Lung (tissue), 12 donors: ENCODE measurements around the gene L3MBTL2. TPM values are rescaled to one million over a fixed set of nuclear protein-coding genes. Genes with fewer than 3 reads are reported as not detected.

ENCODE experiments used
- ATAC-seq: fragments of 200-7000 bp; cut with Tn5 transposase; one replicate; pipeline ENCODE4 v1.9.1; 2020; ENCODE audit warnings: moderate number of reproducible peaks; ENCODE audit not compliant: insufficient read depth, low FRiP score
- DNase-seq, 3 donors: peaks; one replicate each; pipeline ENCODE4 v3.0.0-alpha.2; 2013 to 2017
- H3K27ac ChIP-seq, 2 donors: one replicate each; pipeline ENCODE4 v1.5.1; 2013; ENCODE audit warnings: mild to moderate bottlenecking in 2 of 2, moderate library complexity in 2 of 2, control low read depth in 1 of 2, inconsistent platforms in 1 of 2, low read depth in 1 of 2, low read length in 1 of 2
- H3K27me3 ChIP-seq, 3 donors: one replicate each; pipeline ENCODE4 v1.5.1; 2013; ENCODE audit warnings: low read length in 2 of 3; ENCODE audit not compliant: control insufficient read depth in 3 of 3, insufficient read depth in 3 of 3
- H3K36me3 ChIP-seq, 4 donors: one replicate each; pipeline ENCODE4 v1.5.1; 2013; ENCODE audit warnings: low read length in 4 of 4, mild to moderate bottlenecking in 1 of 4, moderate library complexity in 1 of 4; ENCODE audit not compliant: control insufficient read depth in 4 of 4, insufficient read depth in 4 of 4
- H3K4me1 ChIP-seq, 5 donors: one replicate each; pipeline ENCODE4 v1.5.1; 2013; ENCODE audit warnings: low read length in 5 of 5, mild to moderate bottlenecking in 2 of 5, moderate library complexity in 1 of 5; ENCODE audit not compliant: control insufficient read depth in 5 of 5, insufficient read depth in 5 of 5
- H3K4me3 ChIP-seq: one replicate; pipeline ENCODE4 v1.5.1; 2013; ENCODE audit warnings: mild to moderate bottlenecking, control low read depth, moderate library complexity
- H3K9ac ChIP-seq, 2 donors: one replicate each; pipeline ENCODE4 v1.5.1; 2013; ENCODE audit warnings: low read length in 2 of 2, control low read depth in 1 of 2; ENCODE audit not compliant: insufficient read depth in 1 of 2
- H3K9me3 ChIP-seq, 4 donors: one replicate each; pipeline ENCODE4 v1.5.1; 2013; ENCODE audit warnings: low read length in 3 of 4, mild to moderate bottlenecking in 1 of 4, moderate library complexity in 1 of 4; ENCODE audit not compliant: control insufficient read depth in 4 of 4, insufficient read depth in 3 of 4
- CTCF ChIP-seq: IDR thresholded peaks from 2 replicates; pipeline ENCODE4 v1.5.1; 2012; ENCODE audit warnings: mild to moderate bottlenecking; ENCODE audit errors: control extremely low read depth, extremely low read depth
- WGBS, 2 donors: extraction: QIAGEN DNeasy Blood & Tissue Kit; methylation state at CpG; one replicate each; pipeline ENCODE4 v1.1.7; 2013; 5-methylcytosine and 5-hydroxymethylcytosine counted together
- polyA plus RNA-seq, 2 donors: library from polyadenylated mRNA; stranded (reverse); fragments of 200-250 nt; gene quantifications; one replicate each; pipeline ENCODE4 v1.2.1, GENCODE V29; 2013
- total RNA-seq, 2 donors: library from RNA; depleted of rRNA in 1 of 2; stranded (reverse); fragments of >200 nt in 1 of 2; gene quantifications; one replicate each; pipeline ENCODE4 v1.2.1, GENCODE V29; 2014 to 2021
- donor health status: control.
- donor health status: control.
- donor health status: Bipolar disorder and iron deficiency.
- donor health status: healthy.
- donor health status: DM: yes; HTN: yes; CAD: no.

The L3MBTL2 gene
- total and polyA plus RNA-seq, 4 donors = 11.2 to 28.6 (median 19.6) TPM

- Histone ChIP-seq H3K27ac (no peak overlapping the region), H3K9me3 (no peaks in the 10 kb centered on the region), H3K4me3 (no peak overlapping the region), H3K4me1 (peaks cover 0 to 2% (median 0%) of the 10 kb centered on the region in 5 donors), H3K9ac (no peak overlapping the region), H3K36me3 (peaks cover 12 to 64% (median 24%) of the 10 kb centered on the region in 4 donors), H3K27me3 (no peaks in the 10 kb centered on the region)
- WGBS, 2 donors = 91 to 96% methylated on average over 9 of the region's 9 CpGs
- TF ChIP-seq CTCF = no peak
- no peak for DNase-seq
- no peak for ATAC-seq
These were observed 17.9 kb downstream of the L3MBTL2 start for GRCh38 chr22:41222846-41223507.

DNA sequence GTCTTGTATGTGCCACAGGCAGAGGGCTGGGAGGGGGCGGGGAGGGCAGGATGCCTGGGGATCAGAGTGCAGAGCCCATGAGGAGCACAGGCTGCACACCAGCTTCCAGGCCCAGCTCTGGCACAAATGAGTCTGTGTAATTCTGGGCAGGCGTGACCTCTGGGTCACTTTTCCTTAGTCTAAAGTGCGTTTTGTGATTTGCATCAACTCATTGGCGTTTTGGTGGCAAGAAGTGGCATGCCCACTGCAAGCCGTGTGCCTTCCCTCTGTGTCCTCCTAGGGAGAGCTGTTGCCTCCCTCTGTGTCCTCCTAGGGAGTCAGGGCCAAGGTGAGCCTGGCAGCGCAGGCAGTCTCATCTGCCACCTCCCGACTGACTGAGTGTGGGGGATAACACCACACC lies 18.4 kb downstream of the L3MBTL2 start:
- ATAC-seq (no peak), DNase-seq (no peak)
- H3K9ac ChIP-seq = no peak overlapping the region
- H3K9me3 ChIP-seq = no peaks in the 10 kb centered on the region
- TF ChIP-seq CTCF = no peak
- no peak overlapping the region for H3K27ac ChIP-seq
- 90 to 92% methylated on average over 7 of the region's 7 CpGs for WGBS, 2 donors
- H3K4me3 ChIP-seq = no peak overlapping the region
- H3K27me3 ChIP-seq = no peaks in the 10 kb centered on the region
- H3K4me1 ChIP-seq = no peaks in the 10 kb centered on the region
- peaks cover 12 to 68% (median 24%) of the 10 kb centered on the region in 4 donors for H3K36me3 ChIP-seq

DNA sequence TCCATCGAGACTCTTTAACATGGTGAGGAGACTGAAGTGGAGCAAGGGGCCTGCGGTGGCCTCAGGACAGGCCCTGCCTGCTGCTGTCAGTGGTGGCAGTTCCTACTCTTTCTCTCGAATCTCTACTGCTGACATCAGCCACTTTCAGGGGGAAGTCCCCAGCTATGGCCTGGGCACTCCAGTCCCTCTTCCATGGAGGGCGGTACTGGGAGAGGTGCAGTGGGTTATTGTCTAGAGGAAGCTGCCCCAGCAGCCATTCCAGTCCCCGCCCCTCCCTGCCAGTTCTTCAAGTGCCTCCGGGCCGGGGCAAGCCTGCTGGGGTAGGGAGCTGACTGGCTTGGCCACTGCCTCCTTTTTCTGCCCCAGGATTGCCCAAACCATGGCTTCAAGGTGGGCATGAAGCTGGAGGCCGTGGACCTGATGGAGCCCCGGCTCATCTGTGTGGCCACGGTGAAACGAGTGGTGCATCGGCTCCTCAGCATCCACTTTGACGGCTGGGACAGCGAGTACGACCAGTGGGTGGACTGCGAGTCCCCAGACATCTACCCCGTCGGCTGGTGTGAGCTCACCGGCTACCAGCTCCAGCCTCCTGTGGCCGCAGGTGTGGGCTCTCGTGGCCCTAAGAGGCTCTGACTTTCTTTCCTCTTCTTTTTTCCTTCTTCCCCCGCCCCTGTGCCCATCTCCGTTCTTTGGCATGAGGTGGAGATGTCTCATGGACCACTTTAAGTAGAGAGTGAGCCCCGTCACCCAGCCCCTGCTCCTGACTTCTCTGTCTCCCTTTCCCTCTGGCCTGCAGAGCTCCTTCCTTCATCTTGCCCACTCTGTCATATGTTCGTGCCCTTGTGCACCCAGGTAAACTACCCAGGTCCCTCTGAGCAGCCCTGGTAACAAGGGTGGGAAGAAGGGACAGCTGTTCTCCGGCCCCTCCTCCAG lies 21.9 kb downstream of the L3MBTL2 start:
- WGBS, 2 donors = 90 to 94% methylated on average over 26 of the region's 26 CpGs
- H3K27me3 ChIP-seq = no peaks in the 10 kb centered on the region
- H3K36me3 ChIP-seq = peaks cover 6 to 67% (median 14%) of the 10 kb centered on the region in 4 donors
- DNase-seq (no peak), ATAC-seq (peak; percentile 54)
- no peak for TF ChIP-seq CTCF
- H3K4me3 ChIP-seq = no peak overlapping the region
- H3K4me1 ChIP-seq = peaks cover 0 to 5% (median 0%) of the 10 kb centered on the region in 5 donors
- H3K27ac ChIP-seq = no peak overlapping the region
- H3K9me3 ChIP-seq = no peaks in the 10 kb centered on the region
- H3K9ac ChIP-seq = no peak overlapping the region
